Breast epithelium (tissue), 4 donors: Measurements from ENCODE around the gene AJM1. TPM values are rescaled to one million over a fixed set of nuclear protein-coding genes. Genes with fewer than 3 reads are reported as not detected.

Experiments
- DNase-seq, 2 donors: peaks; one replicate each; pipeline ENCODE4 v3.0.0-alpha.2; 2019; ENCODE audit warnings: low spot score in 2 of 2
- H3K27ac ChIP-seq, 2 donors: fragments of 200-600 bp; sonication (generic) in 1 of 2; one replicate each; pipeline ENCODE4 v1.5.1; 2016 to 2019; ENCODE audit warnings: mild to moderate bottlenecking in 1 of 2
- H3K27me3 ChIP-seq, 2 donors: fragments of 200-600 bp; sonication (generic) in 1 of 2; one replicate each; pipeline versions ENCODE4 v1.5.1 to v1.6.0; 2017 to 2019; ENCODE audit warnings: control low read depth in 1 of 2, mild to moderate bottlenecking in 1 of 2
- H3K36me3 ChIP-seq: fragments of 200-600 bp; one replicate; pipeline ENCODE4 v1.5.1; 2019
- H3K4me1 ChIP-seq, 2 donors: fragments of 200-600 bp; sonication (generic); one replicate each; pipeline ENCODE4 v1.5.1; 2016 to 2019; ENCODE audit warnings: control low read depth in 1 of 2
- H3K4me3 ChIP-seq, 3 donors: fragments of 200-600 bp; sonication (generic); 1 replicate in 2 of 3; 2 replicates in 1 of 3; pipeline ENCODE4 v1.5.1; 2016 to 2019; ENCODE audit warnings: mild to moderate bottlenecking in 3 of 3, moderate library complexity in 2 of 3
- H3K9me3 ChIP-seq, 2 donors: fragments of 200-600 bp; sonication (generic) in 1 of 2; one replicate each; pipeline ENCODE4 v1.5.1; 2016 to 2019; ENCODE audit warnings: control low read depth in 1 of 2
- POLR2A ChIP-seq: fragments of 450-650 bp; IDR thresholded peaks from one replicate; pipeline ENCODE4 v1.6.1; 2016; ENCODE audit warnings: antibody characterized with exemption, mild to moderate bottlenecking, moderate library complexity
- POLR2AphosphoS5 ChIP-seq, 3 donors: sonication (generic); formaldehyde crosslinking; IDR thresholded peaks; one replicate each; pipeline ENCODE4 v1.6.1; 2017; ENCODE audit warnings: antibody characterized with exemption in 3 of 3
- intact Hi-C: fragments of 100-400 bp; cut with DNase I; formaldehyde crosslinking; loops from one replicate; pipeline ENCODE4 v1.15.1; 2023; ENCODE audit warnings: low total_unique reads
- total RNA-seq, 3 donors: library from RNA; depleted of rRNA; stranded (reverse); fragments of >200 nt; gene quantifications; one replicate each; pipeline ENCODE4 v1.1.0, GENCODE V29; 2016
- TF ChIP-seq, protein P1 (sequence below), 3 donors: fragments of 450-650 bp; IDR thresholded peaks; one replicate each; pipeline ENCODE4 v1.5.1; 2016 to 2017; ENCODE audit warnings: antibody characterized with exemption in 3 of 3, mild to moderate bottlenecking in 3 of 3, moderate library complexity in 3 of 3

Gene AJM1
- total RNA-seq, 3 donors from 2014 or later = 1.0 to 2.3 (median 1.1) TPM

DNA sequence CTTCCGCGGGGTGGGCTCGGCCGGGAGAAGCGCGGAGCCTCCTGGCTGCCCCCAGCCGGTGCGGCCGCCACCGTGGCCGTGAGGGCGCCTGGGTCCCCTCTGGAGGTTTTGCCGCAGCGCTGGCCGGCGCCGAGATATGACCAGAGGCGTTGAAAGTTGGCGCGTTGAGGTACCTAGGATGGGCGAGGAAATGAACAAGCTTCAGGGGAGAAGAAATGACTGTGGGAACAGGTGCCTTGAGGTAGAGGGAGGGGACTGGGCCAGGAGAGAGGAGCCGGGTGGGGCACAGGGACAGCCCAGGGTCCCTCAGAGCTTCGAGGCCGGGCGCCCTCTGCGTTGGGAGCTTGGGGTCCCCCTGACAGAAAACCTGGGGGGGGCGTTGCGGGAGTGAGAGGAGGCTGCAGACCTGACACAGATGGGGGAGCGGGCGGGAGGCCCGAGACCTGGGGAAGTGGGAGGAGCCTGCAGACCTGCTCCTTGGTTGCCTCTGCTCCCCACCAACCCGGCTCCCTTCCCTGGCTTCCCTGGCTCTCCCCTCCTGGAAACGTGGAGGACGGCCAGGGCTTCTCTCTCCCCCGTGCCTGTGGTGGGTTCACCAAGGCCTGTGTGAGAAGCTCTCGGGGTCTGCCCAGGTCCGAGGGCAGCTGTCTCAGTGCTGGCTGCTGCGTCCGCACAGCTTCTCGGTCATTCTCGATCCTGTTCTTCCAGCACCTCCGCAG, 20.3 kb upstream of the AJM1 start:
- no peaks in the 10 kb centered on the region for H3K9me3 ChIP-seq
- DNase-seq = no peak
- peak overlapping the region; percentile 31 to 57 (median 36) for H3K4me3 ChIP-seq
- H3K36me3 ChIP-seq = peaks cover 6% of the 10 kb centered on the region
- intact Hi-C loops = no loop called here
- no peaks in the 10 kb centered on the region for H3K4me1 ChIP-seq
- H3K27ac ChIP-seq = no peak overlapping the region
- no peaks in the 10 kb centered on the region for H3K27me3 ChIP-seq
- TF ChIP-seq POLR2A (no peak), POLR2AphosphoS5 (IDR thresholded peaks at IDR 0.05) (no peak)
- TF ChIP-seq, protein P1, sequence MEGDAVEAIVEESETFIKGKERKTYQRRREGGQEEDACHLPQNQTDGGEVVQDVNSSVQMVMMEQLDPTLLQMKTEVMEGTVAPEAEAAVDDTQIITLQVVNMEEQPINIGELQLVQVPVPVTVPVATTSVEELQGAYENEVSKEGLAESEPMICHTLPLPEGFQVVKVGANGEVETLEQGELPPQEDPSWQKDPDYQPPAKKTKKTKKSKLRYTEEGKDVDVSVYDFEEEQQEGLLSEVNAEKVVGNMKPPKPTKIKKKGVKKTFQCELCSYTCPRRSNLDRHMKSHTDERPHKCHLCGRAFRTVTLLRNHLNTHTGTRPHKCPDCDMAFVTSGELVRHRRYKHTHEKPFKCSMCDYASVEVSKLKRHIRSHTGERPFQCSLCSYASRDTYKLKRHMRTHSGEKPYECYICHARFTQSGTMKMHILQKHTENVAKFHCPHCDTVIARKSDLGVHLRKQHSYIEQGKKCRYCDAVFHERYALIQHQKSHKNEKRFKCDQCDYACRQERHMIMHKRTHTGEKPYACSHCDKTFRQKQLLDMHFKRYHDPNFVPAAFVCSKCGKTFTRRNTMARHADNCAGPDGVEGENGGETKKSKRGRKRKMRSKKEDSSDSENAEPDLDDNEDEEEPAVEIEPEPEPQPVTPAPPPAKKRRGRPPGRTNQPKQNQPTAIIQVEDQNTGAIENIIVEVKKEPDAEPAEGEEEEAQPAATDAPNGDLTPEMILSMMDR (IDR thresholded peaks at IDR 0.05) = no peak

DNA sequence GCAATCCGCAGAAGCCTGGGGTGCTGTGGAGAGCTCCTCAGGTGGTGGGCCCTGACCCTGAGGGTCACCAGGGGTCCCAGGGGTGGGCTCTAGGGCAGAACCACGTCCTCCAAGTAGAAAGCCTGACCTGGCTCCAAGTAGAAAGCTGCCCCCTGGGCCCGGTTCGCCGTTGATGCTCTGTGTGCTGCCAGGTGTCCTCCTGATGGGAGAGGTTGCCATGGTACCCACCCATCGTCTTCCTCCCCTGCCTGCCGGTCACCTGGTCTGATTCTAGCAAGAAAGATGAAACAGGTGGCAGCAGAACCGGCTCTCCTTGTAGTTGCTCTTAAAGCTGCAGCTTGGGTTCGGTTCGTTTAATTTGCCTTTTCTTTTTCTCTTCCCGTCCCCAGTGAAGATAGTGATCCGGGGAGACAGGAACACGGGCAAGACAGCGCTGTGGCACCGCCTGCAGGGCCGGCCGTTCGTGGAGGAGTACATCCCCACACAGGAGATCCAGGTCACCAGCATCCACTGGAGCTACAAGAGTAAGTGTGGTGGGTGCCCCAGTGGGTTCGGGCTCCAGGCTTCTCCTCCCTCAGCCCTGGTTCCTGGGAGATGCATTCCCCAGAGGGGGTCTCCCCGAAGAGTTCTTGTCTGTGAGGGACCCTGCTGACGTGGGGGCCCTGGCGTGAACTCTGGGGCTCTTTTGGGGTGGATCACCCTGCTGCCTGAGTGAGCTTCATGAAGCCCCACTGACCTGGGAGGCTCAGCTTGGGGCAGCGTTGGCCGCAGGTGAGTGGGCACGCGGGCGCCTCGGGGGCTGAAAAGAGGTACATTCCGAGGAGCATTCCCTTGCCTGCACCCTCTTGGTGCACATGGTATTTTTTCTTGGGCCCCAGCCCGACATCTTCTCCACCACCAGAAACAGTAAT, 18.9 kb upstream of the AJM1 start:
- Histone ChIP-seq H3K36me3 (peaks cover 6% of the 10 kb centered on the region), H3K27ac (no peak overlapping the region)

DNA sequence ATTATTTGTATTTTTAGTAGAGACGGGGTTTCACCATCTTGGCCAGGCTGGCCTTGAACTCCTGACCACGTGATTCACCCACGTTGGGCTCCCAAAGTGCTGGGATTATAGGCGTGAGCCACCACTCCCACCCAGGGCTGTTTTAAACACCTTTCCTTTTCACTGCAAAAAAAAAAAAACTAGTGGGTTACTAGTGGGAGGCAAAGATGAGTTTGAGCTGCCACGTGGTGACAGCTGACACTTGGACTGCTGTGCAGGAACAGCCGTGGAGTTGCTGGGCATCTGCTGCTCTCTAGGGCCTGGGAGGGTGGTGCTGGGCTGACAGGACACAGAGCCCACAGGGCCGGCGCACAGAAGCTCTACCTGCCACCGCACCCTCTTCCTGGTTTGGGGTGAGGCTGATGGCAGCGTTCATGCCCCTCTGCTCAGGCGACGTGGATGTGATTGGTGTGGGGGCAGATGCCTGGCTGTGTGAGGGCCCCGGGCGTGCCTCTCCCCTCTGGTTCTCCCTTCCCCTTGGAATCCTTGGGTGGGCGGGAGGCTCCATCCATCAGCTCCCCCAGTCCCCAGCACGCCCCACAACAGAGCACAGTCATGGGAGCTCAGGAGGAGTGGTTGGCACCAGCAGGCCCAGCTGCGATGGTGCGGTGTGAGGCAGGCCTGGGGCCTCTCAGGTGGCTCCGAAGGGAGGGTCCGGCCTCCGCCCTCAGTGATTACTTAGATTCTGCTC, 17.6 kb upstream of the AJM1 start:
- Histone ChIP-seq H3K27me3 (no peaks in the 10 kb centered on the region), H3K27ac (no peak overlapping the region), H3K36me3 (peaks cover 9% of the 10 kb centered on the region), H3K4me3 (no peak overlapping the region), H3K4me1 (no peaks in the 10 kb centered on the region), H3K9me3 (no peaks in the 10 kb centered on the region)
- DNase-seq = no peak
- TF ChIP-seq, protein P1 (IDR thresholded peaks at IDR 0.05) = no peak
- TF ChIP-seq POLR2AphosphoS5 (IDR thresholded peaks at IDR 0.05) (no peak), POLR2A (no peak)
- intact Hi-C loops = no loop called here

More for the DNA sequence above, 18.9 kb upstream of the AJM1 start:
- no peaks in the 10 kb centered on the region for H3K27me3 ChIP-seq
- no peaks in the 10 kb centered on the region for H3K9me3 ChIP-seq
- no peak overlapping the region for H3K4me3 ChIP-seq
- H3K4me1 ChIP-seq = no peaks in the 10 kb centered on the region
- intact Hi-C loops = no loop called here
- TF ChIP-seq, protein P1 (IDR thresholded peaks at IDR 0.05) = no peak
- no peak for TF ChIP-seq POLR2A
- no peak for TF ChIP-seq POLR2AphosphoS5 (IDR thresholded peaks at IDR 0.05)
- no peak for DNase-seq

DNA sequence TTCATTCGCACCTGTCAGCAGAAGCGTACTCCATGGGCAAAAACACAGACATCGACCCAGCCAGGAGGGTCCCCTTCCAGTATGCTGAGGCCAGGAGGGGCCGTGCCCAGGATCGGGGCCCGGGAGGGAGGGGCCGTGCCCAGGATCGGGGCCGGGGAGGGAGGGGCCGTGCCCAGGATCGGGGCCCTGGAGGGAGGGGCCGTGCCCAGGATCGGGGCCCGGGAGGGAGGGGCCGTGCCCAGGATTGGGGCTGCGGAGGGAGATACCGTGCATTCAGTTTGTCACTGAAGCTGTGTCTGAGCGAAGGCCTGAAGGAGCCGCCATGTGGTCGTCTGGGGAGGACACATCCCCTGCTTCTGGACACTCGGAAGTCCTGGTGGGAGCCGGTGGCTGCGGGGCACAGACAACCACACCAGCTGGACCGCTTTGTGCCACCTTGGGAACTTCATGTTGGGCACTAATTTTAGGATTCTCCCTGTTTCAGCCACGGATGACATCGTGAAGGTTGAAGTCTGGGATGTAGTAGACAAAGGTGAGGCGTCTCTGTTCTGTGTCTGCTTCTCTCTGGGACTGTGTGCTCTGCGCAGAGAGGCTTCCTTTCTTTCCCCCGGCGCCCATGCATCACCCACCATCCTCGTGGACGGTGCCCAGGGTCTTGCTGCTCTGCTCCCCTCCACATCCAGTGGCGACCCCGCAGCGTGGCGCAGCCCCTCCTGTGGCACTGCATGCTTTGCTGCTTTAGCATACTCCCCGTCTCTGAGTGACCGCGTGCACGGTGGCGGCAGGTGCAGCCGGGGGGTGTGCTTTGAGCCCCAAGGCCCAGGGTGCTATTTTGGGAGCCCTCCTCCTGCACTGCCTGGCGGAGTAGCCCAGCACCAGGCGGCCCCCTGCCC, 16.7 kb upstream of the AJM1 start:
- H3K27me3 ChIP-seq = no peaks in the 10 kb centered on the region
- intact Hi-C loops = no loop called here
- TF ChIP-seq POLR2A (no peak), POLR2AphosphoS5 (IDR thresholded peaks at IDR 0.05) (no peak)
- TF ChIP-seq, protein P1 (IDR thresholded peaks at IDR 0.05) = no peak
- H3K36me3 ChIP-seq = peaks cover 16% of the 10 kb centered on the region
- H3K27ac ChIP-seq = no peak overlapping the region
- no peaks in the 10 kb centered on the region for H3K9me3 ChIP-seq
- DNase-seq = no peak
- no peaks in the 10 kb centered on the region for H3K4me1 ChIP-seq
- no peak overlapping the region for H3K4me3 ChIP-seq
